HAP-1 (cell line): Measurements from ENCODE around the gene MRPS23.

Experiments
- DNase-seq, 2 experiments: peaks; one replicate each; pipeline ENCODE4 v3.0.0-alpha.2; 2016 to 2020; ENCODE audit warnings: low spot score in 2 of 2
- H3K27me3 ChIP-seq: fragments of 250-450 bp; sonication (Bioruptor Pico); 2 replicates; pipeline ENCODE4 v1.5.1; 2020; ENCODE audit warnings: low read depth, mild to moderate bottlenecking, moderate library complexity
- H3K36me3 ChIP-seq: fragments of 250-450 bp; sonication (Bioruptor Pico); replicated peaks from 2 replicates; pipeline ENCODE4 v1.5.1; 2020; ENCODE audit warnings: mild to moderate bottlenecking
- H3K4me1 ChIP-seq: fragments of 250-450 bp; sonication (Bioruptor Pico); 2 replicates; pipeline ENCODE4 v1.5.1; 2020; ENCODE audit warnings: mild to moderate bottlenecking
- H3K4me3 ChIP-seq: fragments of 250-450 bp; sonication (Bioruptor Pico); 2 replicates; pipeline ENCODE4 v1.5.1; 2020; ENCODE audit warnings: mild to moderate bottlenecking, moderate library complexity
- H3K9me3 ChIP-seq: fragments of 250-450 bp; sonication (Bioruptor Pico); 2 replicates; pipeline ENCODE4 v1.5.1; 2020; ENCODE audit warnings: mild to moderate bottlenecking, moderate library complexity
- in situ Hi-C: fragments of 300-500 bp; cut with MboI; formaldehyde crosslinking; loops from 3 replicates; pipeline ENCODE4 v1.14.3; 2020; ENCODE audit warnings: low sequenced_read_pairs, inconsistent platforms, mixed read lengths

Gene MRPS23

DNA sequence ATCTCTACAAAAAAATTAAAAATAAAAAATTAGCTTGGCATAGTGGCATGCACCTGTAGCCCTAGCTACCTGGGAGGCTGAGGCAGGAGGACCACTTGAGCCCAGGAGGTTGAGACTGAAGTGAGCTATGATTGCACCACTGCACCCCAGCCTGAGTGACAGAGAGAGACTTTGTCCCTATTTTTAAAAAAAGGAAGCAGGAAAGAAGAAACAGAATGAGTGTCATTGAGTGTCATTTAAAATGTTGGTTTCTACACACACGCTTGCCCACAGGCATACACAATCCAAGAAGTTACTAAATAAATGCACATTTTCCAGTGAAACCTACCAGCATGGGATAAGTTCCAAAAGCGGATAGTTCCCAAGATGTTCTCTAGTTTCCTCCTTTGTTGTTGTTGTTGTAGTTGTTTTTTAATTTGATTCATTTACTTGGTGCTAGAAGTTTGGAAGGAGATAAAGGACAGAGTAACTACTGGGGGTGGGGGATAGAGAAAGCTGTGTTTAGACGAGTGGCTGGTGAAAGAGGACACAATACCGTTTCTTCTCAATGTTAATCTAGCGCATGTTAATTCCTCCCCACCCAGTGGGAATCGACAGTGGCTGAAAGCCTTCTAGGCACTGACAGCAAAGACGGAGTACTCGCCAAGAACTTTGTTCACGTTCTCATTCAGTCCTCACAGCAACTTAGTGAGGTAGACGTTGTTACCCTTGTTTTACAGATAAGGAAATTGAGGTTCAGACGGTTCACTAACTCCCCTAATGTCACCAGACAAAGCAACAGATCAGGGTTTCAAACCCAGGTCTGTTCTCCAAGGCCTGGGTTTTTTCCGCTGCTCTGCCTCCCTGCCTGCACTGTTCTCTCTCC, 17.3 kb downstream of the MRPS23 start:
- Histone ChIP-seq H3K9me3 (no peaks in the 10 kb centered on the region), H3K4me1 (peaks cover 6% of the 10 kb centered on the region), H3K4me3 (no peak overlapping the region; the same call in 1 of the 2 replicates), H3K36me3 (no peaks in the 10 kb centered on the region), H3K27me3 (no peaks in the 10 kb centered on the region)
- in situ Hi-C loops = loop anchor here (10.0 kb wide), 1 partner anchor 708 kb away; no protein-coding TSS in a partner anchor
- DNase-seq = no peak

DNA sequence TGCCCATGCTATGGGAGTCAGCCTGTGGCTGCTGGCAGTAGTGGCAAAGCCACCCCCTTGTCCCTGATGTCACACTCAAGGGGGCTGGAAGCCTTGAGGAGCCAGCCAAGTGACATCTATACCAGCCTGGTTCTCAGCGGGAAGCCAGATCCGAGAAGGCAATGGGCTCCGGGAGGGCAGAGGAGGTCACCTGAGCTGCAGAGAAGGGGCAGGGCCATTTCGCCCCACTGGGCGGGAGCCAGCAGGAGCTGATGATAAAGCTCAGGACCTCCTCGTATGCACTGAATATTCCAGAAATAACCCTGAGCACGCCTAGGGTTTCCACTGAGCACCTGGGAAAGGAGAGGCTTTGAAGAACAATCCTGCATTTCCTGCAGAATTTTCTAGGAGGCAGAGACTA, 19.0 kb downstream of the MRPS23 start:
- Histone ChIP-seq H3K9me3 (no peaks in the 10 kb centered on the region), H3K27me3 (no peaks in the 10 kb centered on the region), H3K36me3 (no peaks in the 10 kb centered on the region), H3K4me3 (no peak overlapping the region), H3K4me1 (peaks cover 6% of the 10 kb centered on the region)
- in situ Hi-C loops = loop anchor here (10.0 kb wide), 1 partner anchor 706 kb away; no protein-coding TSS in a partner anchor
- no peak for DNase-seq

DNA sequence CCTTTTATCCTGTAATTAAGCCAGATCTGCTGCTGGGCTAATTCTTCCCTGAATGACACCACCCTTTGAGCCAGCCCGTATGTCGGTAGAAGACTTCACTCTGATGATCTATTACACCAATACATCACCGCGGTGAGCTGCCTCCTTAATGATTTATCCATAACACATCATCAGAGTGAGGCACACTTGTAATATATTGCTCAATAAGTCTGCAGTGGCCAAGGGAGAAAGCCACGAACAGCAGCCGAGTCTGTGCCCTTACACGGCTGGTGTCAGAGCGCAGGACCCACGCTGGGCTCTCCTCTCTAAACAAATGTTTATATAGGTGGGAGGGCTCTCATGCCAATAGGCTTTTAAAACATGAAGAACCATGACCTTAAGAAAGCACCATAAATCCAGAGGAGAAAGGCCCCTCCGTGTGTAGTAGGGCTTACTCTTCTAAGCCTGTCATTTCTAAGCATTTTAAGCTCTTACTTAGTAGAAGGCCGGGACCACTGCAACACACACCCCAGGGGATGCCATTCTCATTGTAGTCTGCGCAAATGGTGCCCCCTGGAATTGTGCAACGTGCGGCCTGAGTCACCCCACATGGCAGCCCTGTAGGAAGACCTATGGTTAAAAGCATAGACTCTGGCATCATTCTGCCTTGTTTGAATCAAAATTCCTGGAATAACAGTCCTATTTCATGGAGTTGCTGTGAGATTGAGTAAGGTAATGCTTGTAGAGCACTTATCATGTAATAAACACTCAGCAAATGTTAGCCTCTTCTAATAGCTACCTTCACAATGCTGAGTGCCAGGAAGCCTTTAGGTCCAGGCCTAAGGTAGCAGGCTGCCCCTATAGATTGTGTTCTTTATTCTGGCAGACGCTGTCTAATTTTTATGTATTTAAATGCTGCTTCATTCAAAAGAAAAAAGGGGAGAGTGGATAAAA, 26.1 kb downstream of the MRPS23 start:
- H3K4me3 ChIP-seq = no peak overlapping the region
- H3K27me3 ChIP-seq = peaks cover 3% of the 10 kb centered on the region; the same call in 1 of the 2 replicates
- no peaks in the 10 kb centered on the region for H3K4me1 ChIP-seq
- H3K36me3 ChIP-seq = no peaks in the 10 kb centered on the region
- in situ Hi-C loops = no loop called here
- no peaks in the 10 kb centered on the region for H3K9me3 ChIP-seq
- no peak for DNase-seq

DNA sequence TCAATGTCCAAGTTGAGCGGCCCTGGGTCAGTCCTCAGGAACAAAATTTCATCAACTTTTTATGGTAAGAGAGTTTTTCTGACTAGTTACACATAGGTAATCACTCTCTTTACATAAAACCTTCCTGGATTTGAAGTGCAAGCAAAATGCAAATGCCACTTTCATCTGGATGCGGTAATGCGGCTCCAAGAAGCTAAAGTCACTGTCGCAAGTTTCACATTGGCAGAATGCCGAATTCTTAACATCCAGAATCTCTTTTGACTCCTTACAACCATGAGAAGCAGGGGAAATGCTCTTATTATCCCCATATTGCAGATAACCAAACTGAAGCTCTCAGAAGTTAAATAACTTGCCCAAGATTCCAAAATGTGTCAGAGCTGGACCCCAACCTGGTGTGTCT, 30.0 kb downstream of the MRPS23 start:
- in situ Hi-C loops = no loop called here
- DNase-seq = no peak

DNA sequence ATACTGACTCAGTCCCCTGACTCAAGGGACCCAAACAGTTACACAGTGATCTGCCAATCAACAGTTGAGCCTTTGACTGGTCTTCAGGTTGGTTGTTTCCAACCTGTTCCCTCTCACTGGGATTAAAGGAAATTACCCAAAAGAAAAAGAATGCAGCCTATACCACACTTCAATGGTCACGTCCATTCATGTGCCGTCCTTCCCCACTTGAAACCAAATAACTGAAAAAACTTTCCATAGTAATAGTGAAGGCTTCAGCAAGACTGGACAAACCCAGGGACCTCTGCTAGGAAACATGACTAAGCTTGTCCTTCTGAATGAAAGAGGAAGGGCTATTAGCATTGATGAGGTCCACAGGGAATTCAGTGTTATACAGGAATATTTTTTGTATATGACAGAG, 30.6 kb downstream of the MRPS23 start:
- DNase-seq = no peak
- Histone ChIP-seq H3K4me3 (no peak overlapping the region), H3K36me3 (no peaks in the 10 kb centered on the region), H3K27me3 (peaks cover 8% of the 10 kb centered on the region), H3K9me3 (no peaks in the 10 kb centered on the region), H3K4me1 (no peaks in the 10 kb centered on the region)
- in situ Hi-C loops = no loop called here

More for the DNA sequence above, 30.0 kb downstream of the MRPS23 start:
- no peak overlapping the region for H3K4me3 ChIP-seq
- peaks cover 3% of the 10 kb centered on the region; the same call in 1 of the 2 replicates for H3K27me3 ChIP-seq
- H3K36me3 ChIP-seq = no peaks in the 10 kb centered on the region
- no peaks in the 10 kb centered on the region for H3K4me1 ChIP-seq
- H3K9me3 ChIP-seq = no peaks in the 10 kb centered on the region

DNA sequence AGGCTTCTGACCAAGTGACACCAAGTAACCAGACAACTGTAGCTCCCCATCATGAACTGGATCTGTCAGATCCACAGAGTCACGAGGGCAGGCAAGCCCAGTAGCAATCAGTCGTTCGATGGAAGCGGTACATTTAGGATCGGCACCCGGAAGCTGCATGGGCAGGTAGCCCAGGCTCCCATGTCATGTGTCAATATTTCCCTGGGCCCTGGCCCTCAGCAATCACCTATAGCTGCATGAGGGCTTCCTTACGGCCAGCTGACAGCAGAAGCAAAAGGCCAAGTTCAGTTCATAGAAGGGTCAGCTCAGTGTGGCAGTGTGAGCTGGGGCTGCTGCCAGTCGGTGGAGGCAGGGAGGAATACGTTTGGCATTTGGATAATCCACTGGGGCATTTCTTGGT, 31.8 kb downstream of the MRPS23 start:
- Histone ChIP-seq H3K4me1 (no peaks in the 10 kb centered on the region), H3K36me3 (no peaks in the 10 kb centered on the region), H3K27me3 (peaks cover 8% of the 10 kb centered on the region), H3K9me3 (no peaks in the 10 kb centered on the region), H3K4me3 (no peak overlapping the region)
- no peak for DNase-seq
- in situ Hi-C loops = no loop called here

DNA sequence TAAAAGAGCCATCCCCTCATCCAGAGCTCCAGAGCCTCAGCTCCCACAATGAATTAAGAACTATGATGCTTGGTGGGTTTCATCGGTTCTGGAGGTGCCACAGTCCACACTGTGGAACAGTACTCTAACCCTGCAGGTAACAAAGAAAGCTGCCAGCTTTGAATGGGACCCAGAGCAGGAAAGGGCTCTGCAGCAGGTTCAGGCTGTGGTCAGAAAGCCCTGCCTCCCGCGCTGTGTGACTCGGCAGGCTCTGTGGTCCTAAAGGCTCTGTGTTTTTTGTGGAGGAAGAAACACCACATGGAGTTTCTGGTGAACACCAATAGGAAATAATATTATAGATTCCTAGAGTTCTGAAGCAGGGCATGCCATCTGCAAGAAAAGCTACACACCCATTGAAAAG, 32.5 kb downstream of the MRPS23 start:
- DNase-seq = no peak
- Histone ChIP-seq H3K4me3 (no peak overlapping the region), H3K36me3 (no peaks in the 10 kb centered on the region), H3K4me1 (no peaks in the 10 kb centered on the region), H3K9me3 (no peaks in the 10 kb centered on the region), H3K27me3 (peaks cover 8% of the 10 kb centered on the region)
- in situ Hi-C loops = no loop called here

DNA sequence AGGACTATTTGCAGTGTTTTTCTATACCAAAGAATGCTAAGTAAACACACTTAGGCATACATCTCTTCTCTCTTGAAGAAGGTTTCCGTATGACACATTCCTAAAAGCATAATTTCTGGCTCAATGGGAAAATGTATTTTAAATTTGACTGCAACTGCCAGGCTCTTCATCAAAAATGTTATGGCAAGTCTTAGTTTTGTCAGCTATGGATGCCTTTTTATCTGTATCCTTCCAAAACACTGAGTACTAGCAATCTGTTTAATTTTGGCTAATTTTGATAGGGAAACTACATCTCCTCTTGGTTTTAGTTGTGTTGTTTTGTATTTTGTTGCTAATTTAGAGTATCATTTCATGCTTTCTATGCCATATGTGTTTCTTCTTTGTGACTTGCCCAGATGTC, 35.4 kb downstream of the MRPS23 start:
- Histone ChIP-seq H3K27me3 (peaks cover 6% of the 10 kb centered on the region), H3K9me3 (no peaks in the 10 kb centered on the region), H3K36me3 (no peaks in the 10 kb centered on the region), H3K4me3 (no peak overlapping the region), H3K4me1 (no peaks in the 10 kb centered on the region)
- DNase-seq = no peak
- in situ Hi-C loops = no loop called here

DNA sequence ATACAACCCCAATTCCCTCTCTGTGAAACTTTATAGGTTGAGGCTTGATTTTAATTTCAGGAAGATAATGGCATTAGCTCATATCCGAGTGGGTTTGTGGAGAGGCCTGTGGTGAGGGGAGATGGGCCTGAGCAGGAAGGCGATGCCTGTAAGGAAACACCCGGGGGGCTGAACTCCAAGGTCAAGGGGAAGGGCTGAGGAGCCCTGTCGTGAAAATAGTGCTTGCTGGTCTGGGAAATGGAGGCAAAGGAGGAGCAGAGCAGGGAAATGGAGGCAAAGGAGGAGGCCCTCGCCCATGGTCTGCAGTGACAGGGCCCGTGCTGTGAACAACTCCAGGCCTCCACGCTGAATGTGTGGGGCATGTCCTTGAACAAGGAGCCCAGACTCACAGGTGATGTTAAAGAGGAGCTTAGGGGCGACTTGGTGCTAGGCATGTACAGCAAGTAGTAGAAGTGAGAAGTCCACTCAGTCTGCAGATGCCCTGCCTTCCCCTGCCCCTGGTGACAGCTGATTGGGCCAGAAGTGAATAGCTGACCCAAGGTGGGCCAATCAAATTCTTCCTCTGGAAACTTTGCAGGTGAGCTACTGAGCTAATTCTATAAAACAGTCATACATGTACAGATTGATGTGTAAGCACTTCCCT, 38.1 kb downstream of the MRPS23 start:
- no peaks in the 10 kb centered on the region for H3K4me1 ChIP-seq
- H3K27me3 ChIP-seq = peaks cover 19% of the 10 kb centered on the region
- DNase-seq = no peak
- no peaks in the 10 kb centered on the region for H3K9me3 ChIP-seq
- no peak overlapping the region for H3K4me3 ChIP-seq
- in situ Hi-C loops = no loop called here
- H3K36me3 ChIP-seq = no peaks in the 10 kb centered on the region

DNA sequence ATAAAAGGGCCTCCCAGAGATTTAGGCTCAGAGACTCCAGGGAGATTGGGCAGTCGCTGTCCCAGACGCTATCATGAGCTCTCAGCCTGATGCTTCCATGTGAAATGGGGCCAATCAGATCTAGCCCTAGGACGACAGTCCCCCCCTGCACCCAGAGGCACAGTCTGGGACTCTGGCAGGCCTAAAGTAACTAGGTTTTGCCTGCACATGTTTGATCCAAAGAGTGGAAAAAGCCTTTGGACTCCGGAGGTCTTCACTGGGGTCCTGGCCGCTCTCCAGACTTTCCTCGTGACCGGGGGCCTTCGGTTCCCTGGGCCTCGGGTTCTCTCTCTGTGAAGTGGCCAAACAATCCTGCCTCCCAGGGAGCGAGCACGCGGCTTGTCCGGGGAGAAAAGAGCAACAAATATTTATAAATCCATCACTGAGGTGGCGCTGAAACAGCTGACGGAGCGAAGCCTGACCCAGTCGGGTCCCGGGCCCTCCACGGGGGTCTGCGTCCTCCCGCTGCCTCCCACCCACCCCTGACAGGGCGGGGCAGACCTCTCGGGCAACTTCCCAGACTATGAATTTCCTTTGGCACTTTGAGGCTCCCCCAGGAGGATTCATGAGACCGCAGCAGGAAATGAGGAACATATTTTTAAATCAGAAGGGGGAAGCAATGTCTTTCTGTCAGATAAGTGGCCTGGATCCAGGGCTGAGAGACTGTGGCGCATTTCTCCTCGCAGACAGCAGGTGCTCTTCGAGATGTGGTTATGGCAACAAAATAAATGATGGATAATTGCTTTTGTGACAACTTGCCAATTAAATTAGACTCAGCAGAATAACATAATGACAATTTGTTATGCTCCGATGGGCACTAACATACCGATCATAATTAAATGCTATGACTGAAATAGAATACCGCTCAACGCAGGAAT, 38.9 kb downstream of the MRPS23 start:
- in situ Hi-C loops = no loop called here
- Histone ChIP-seq H3K27me3 (peaks cover 19% of the 10 kb centered on the region), H3K4me3 (no peak overlapping the region)

DNA sequence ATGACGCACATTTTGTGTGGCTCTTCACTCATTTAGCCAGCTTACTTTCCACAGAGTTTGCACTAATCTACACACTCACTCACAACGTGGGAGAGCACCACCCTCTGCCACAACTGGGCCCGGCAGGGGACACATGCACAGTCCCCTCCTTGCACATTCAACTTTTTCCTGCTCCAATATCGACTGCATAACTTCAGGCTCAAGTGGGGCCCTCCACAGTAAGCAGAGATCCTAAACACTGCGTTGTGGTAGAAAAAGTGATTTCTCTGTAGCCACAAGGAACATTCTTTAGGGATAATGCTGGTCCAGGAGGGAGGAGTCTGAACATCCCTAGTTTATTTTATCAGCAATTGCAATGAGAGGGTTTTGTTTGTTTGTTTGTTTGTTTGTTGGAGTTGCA, 40.0 kb downstream of the MRPS23 start:
- Histone ChIP-seq H3K9me3 (no peaks in the 10 kb centered on the region), H3K27me3 (peaks cover 19% of the 10 kb centered on the region), H3K4me1 (no peaks in the 10 kb centered on the region), H3K4me3 (no peak overlapping the region), H3K36me3 (no peaks in the 10 kb centered on the region)
- DNase-seq = no peak
- in situ Hi-C loops = no loop called here

More for the DNA sequence above, 38.9 kb downstream of the MRPS23 start:
- no peaks in the 10 kb centered on the region for H3K36me3 ChIP-seq
- no peaks in the 10 kb centered on the region for H3K9me3 ChIP-seq
- DNase-seq = no peak
- no peaks in the 10 kb centered on the region for H3K4me1 ChIP-seq

DNA sequence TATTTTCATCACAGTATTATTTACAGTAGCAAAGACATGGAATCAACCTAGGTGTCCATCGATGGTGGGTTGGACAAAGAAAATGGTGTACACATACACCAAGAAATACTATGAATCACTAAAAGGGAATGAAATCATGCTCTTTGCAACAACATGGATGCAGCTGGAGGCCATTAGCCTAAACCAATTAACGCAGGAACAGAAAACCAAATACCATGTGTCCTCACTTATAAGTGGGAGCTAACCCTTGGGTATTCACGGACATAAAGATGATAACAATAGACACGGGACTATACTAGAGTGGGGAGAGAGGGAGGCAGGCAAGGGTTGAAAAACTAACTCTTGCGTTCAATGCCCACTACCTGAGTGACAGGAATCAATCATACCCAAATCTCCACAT, 41.0 kb downstream of the MRPS23 start:
- H3K36me3 ChIP-seq = no peaks in the 10 kb centered on the region
- H3K4me1 ChIP-seq = no peaks in the 10 kb centered on the region
- no peak overlapping the region for H3K4me3 ChIP-seq
- H3K27me3 ChIP-seq = peaks cover 14% of the 10 kb centered on the region
- no peaks in the 10 kb centered on the region for H3K9me3 ChIP-seq
- in situ Hi-C loops = no loop called here
- no peak for DNase-seq
